Activated CD4-positive, alpha-beta T cell treated with anti-CD3 and anti-CD28 coated beads, Interleukin-2, amount 50 U/mL, for 1 hour (primary cell): ENCODE results near the gene FKBP9.
"Not testable (repeated sequence)": the region's sequence is repeated elsewhere in the genome, so short reads cannot be mapped to it uniquely, and the experiment has no call there.

Source experiments
- DNase-seq: peaks from one replicate; pipeline ENCODE4 v3.0.0-alpha.2; 2020

The FKBP9 gene

GRCh38 chr7:32957326-32958045 is at the start of gene FKBP9:
Gene FKBP9, plus strand, starts transcription at chr7:32957440. Its CDS starts 134 bp downstream, at chr7:32957574.
- no peak for DNase-seq

- no peak for DNase-seq
These were observed 47.0 kb upstream of the FKBP9 start for GRCh38 chr7:32910195-32910594.

- DNase-seq, result no peak
These were observed 43.1 kb upstream of the FKBP9 start for GRCh38 chr7:32914184-32914583.

- DNase-seq, result no peak
These were observed 42.2 kb upstream of the FKBP9 start for GRCh38 chr7:32915041-32915536.

- DNase-seq, result no peak
These were observed 41.2 kb upstream of the FKBP9 start for GRCh38 chr7:32916006-32916405.

GRCh38 chr7:32916994-32917393 is 40.2 kb upstream of the FKBP9 start:
- not testable (repeated sequence) for DNase-seq

- DNase-seq, result no peak
These were observed 35.3 kb upstream of the FKBP9 start for GRCh38 chr7:32921896-32922295.

GRCh38 chr7:32928785-32929298 is 28.4 kb upstream of the FKBP9 start:
- no peak for DNase-seq

GRCh38 chr7:32929430-32930143 is 27.7 kb upstream of the FKBP9 start:
- DNase-seq, result no peak

- no peak for DNase-seq
These were observed 26.9 kb upstream of the FKBP9 start for GRCh38 chr7:32930378-32930777.

GRCh38 chr7:32935558-32935957 is 21.7 kb upstream of the FKBP9 start:
- DNase-seq, result no peak

GRCh38 chr7:32936689-32937088 is 20.6 kb upstream of the FKBP9 start:
- DNase-seq, result no peak

GRCh38 chr7:32937344-32938174 is 19.7 kb upstream of the FKBP9 start:
- no peak for DNase-seq

- no peak for DNase-seq
These were observed 16.1 kb upstream of the FKBP9 start for GRCh38 chr7:32941181-32941580.

GRCh38 chr7:32941681-32942414 is 15.4 kb upstream of the FKBP9 start:
- DNase-seq, result no peak

- peak; percentile 62 for DNase-seq
These were observed 14.6 kb upstream of the FKBP9 start for GRCh38 chr7:32942415-32943251.

- no peak for DNase-seq
These were observed 13.8 kb upstream of the FKBP9 start for GRCh38 chr7:32943252-32944030.

- no peak for DNase-seq
These were observed 9.7 kb upstream of the FKBP9 start for GRCh38 chr7:32947420-32947983.

GRCh38 chr7:32948202-32948601 is 9.0 kb upstream of the FKBP9 start:
- DNase-seq, result no peak

- DNase-seq, result no peak
These were observed 4.4 kb upstream of the FKBP9 start for GRCh38 chr7:32952876-32953275.
